ENCODE results near the gene PROSER3. TPM values are rescaled to one million over a fixed set of nuclear protein-coding genes. Genes with fewer than 3 reads are reported as not detected.
A peak's percentile ranks its signal among the peaks of the same experiment; 100 is the strongest.

The PROSER3 gene
- total and polyA plus RNA-seq, 2 experiments from 2014 or later = 12.2 to 26.5 TPM

DNA sequence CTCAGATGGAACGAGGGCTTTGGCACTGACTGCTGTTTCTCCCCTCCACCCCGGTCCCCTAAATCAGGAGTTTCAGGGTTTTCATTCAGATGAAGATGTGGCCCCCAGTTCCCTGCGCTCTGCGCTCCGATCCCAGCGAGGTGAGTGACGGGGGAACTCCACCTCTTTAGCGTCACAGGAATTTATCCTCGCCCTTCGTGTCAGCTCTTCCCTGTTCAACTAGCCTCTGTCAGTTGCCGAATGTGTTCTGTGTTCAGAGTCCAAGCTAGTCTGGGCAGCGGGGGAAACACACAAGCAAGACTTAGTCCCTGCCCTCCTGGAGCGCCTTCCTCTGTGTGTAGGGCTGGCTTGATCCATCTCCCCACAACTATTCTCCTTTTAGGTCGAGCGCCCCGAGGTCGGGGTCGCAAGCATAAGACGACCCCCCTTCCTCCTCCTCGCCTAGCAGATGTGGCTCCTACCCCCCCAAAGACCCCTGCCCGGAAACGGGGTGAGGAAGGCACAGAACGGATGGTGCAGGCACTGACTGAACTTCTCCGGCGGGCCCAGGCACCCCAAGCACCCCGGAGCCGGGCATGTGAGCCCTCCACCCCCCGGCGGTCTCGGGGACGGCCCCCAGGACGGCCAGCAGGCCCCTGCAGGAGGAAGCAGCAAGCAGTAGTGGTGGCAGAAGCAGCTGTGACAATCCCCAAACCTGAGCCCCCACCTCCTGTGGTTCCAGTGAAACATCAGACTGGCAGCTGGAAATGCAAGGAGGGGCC lies 38.4 kb upstream of the PROSER3 start:
- Histone ChIP-seq H3K4me3 (no peak overlapping the region), H3K4me2 (peak overlapping the region; percentile 87), H3K27ac (peak overlapping the region; percentile 85), H3K36me3 (replicated peaks; ENCODE audit: insufficient read depth, low read depth) (no peaks in the 10 kb centered on the region), H3K79me2 (peaks cover 49% of the 10 kb centered on the region), H3K9me2 (replicated peaks; ENCODE audit: insufficient read depth) (no peaks in the 10 kb centered on the region), H3K4me1 (ENCODE audit: insufficient read depth) (peaks cover 15% of the 10 kb centered on the region), H2AFZ (no peak overlapping the region), H4K20me1 (ENCODE audit: insufficient read depth, poor library complexity, severe bottlenecking) (peaks cover 25% of the 10 kb centered on the region), H3K27me3 (no peaks in the 10 kb centered on the region), H3K9me3 (ENCODE audit: low read depth) (no peaks in the 10 kb centered on the region)
- TF ChIP-seq EZH2 (IDR thresholded peaks at IDR 0.05; ENCODE audit: borderline replicate concordance) (no peak), EZH2phosphoT487 (IDR thresholded peaks at IDR 0.05; ENCODE audit: low read depth, severe bottlenecking, unreplicated experiment) (no peak)
- WGBS (ENCODE audit: low lambda C conversion rate, missing lambda C conversion rate) = 94% methylated on average over 28 of the region's 32 CpGs
- DNase-seq (ENCODE audit: low spot score) = no peak

DNA sequence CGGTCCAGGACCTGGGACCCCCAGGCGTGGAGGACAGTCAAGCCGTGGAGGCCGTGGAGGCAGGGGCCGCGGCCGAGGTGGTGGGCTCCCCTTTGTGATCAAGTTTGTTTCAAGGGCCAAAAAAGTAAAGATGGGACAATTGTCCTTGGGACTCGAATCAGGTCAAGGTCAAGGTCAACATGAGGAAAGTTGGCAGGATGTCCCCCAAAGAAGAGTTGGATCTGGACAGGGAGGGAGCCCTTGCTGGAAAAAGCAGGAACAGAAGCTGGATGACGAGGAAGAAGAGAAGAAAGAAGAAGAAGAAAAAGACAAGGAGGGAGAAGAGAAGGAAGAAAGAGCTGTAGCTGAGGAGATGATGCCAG lies 37.8 kb upstream of the PROSER3 start:
- 98% methylated on average over 9 of the region's 9 CpGs for WGBS (ENCODE audit: low lambda C conversion rate, missing lambda C conversion rate)
- peaks cover 25% of the 10 kb centered on the region for H4K20me1 ChIP-seq (ENCODE audit: insufficient read depth, poor library complexity, severe bottlenecking)
- H3K27ac ChIP-seq = no peak overlapping the region
- H2AFZ ChIP-seq = no peak overlapping the region
- no peaks in the 10 kb centered on the region for H3K9me2 ChIP-seq (replicated peaks; ENCODE audit: insufficient read depth)
- TF ChIP-seq, protein P1, sequence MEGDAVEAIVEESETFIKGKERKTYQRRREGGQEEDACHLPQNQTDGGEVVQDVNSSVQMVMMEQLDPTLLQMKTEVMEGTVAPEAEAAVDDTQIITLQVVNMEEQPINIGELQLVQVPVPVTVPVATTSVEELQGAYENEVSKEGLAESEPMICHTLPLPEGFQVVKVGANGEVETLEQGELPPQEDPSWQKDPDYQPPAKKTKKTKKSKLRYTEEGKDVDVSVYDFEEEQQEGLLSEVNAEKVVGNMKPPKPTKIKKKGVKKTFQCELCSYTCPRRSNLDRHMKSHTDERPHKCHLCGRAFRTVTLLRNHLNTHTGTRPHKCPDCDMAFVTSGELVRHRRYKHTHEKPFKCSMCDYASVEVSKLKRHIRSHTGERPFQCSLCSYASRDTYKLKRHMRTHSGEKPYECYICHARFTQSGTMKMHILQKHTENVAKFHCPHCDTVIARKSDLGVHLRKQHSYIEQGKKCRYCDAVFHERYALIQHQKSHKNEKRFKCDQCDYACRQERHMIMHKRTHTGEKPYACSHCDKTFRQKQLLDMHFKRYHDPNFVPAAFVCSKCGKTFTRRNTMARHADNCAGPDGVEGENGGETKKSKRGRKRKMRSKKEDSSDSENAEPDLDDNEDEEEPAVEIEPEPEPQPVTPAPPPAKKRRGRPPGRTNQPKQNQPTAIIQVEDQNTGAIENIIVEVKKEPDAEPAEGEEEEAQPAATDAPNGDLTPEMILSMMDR (IDR thresholded peaks at IDR 0.05; ENCODE audit: poor library complexity) = no peak
- no peak for TF ChIP-seq EZH2phosphoT487 (IDR thresholded peaks at IDR 0.05; ENCODE audit: low read depth, severe bottlenecking, unreplicated experiment)
- no peak for TF ChIP-seq EZH2 (IDR thresholded peaks at IDR 0.05; ENCODE audit: borderline replicate concordance)
- H3K36me3 ChIP-seq (replicated peaks; ENCODE audit: insufficient read depth, low read depth) = no peaks in the 10 kb centered on the region
- H3K9me3 ChIP-seq (ENCODE audit: low read depth) = no peaks in the 10 kb centered on the region
- H3K4me2 ChIP-seq = no peak overlapping the region
- H3K27me3 ChIP-seq = no peaks in the 10 kb centered on the region
- H3K4me1 ChIP-seq (ENCODE audit: insufficient read depth) = peaks cover 15% of the 10 kb centered on the region
- H3K79me2 ChIP-seq = peaks cover 46% of the 10 kb centered on the region
- no peak overlapping the region for H3K4me3 ChIP-seq
- DNase-seq (ENCODE audit: low spot score) = no peak

DNA sequence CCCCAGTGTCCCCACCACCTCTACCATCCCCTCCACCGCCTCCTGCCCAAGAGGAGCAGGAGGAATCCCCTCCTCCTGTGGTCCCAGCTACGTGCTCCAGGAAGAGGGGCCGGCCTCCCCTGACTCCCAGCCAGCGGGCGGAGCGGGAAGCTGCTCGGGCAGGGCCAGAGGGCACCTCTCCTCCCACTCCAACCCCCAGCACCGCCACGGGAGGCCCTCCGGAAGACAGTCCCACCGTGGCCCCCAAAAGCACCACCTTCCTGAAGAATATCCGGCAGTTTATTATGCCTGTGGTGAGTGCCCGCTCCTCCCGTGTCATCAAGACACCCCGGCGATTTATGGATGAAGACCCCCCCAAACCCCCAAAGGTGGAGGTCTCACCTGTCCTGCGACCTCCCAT lies 37.3 kb upstream of the PROSER3 start:
- Histone ChIP-seq H2AFZ (no peak overlapping the region), H3K4me1 (ENCODE audit: insufficient read depth) (peaks cover 12% of the 10 kb centered on the region), H3K9me3 (ENCODE audit: low read depth) (no peaks in the 10 kb centered on the region), H3K4me3 (no peak overlapping the region), H3K36me3 (replicated peaks; ENCODE audit: insufficient read depth, low read depth) (no peaks in the 10 kb centered on the region), H3K9me2 (replicated peaks; ENCODE audit: insufficient read depth) (no peaks in the 10 kb centered on the region), H4K20me1 (ENCODE audit: insufficient read depth, poor library complexity, severe bottlenecking) (peaks cover 25% of the 10 kb centered on the region), H3K27ac (no peak overlapping the region), H3K27me3 (no peaks in the 10 kb centered on the region), H3K79me2 (peaks cover 42% of the 10 kb centered on the region), H3K4me2 (no peak overlapping the region)
- WGBS (ENCODE audit: low lambda C conversion rate, missing lambda C conversion rate) = 97% methylated on average over 11 of the region's 17 CpGs
- TF ChIP-seq EZH2 (IDR thresholded peaks at IDR 0.05; ENCODE audit: borderline replicate concordance) = no peak
- no peak for TF ChIP-seq EZH2phosphoT487 (IDR thresholded peaks at IDR 0.05; ENCODE audit: low read depth, severe bottlenecking, unreplicated experiment)
- TF ChIP-seq, protein P1 (IDR thresholded peaks at IDR 0.05; ENCODE audit: poor library complexity) = no peak
- DNase-seq (ENCODE audit: low spot score) = no peak

DNA sequence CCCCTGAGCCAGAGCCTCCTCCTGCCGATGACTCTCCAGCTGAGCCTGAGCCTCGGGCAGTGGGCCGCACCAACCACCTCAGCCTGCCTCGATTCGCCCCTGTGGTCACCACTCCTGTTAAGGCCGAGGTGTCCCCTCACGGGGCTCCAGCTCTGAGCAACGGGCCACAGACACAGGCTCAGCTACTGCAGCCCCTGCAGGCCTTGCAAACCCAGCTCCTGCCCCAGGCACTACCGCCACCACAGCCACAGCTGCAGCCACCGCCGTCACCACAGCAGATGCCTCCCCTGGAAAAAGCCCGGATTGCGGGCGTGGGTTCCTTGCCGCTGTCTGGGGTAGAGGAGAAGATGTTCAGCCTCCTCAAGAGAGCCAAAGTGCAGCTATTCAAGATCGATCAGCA lies 36.6 kb upstream of the PROSER3 start:
- peaks cover 6% of the 10 kb centered on the region for H3K4me1 ChIP-seq (ENCODE audit: insufficient read depth)
- 97% methylated on average over 16 of the region's 16 CpGs for WGBS (ENCODE audit: low lambda C conversion rate, missing lambda C conversion rate)
- no peak for DNase-seq (ENCODE audit: low spot score)
- H3K27me3 ChIP-seq = no peaks in the 10 kb centered on the region
- H2AFZ ChIP-seq = no peak overlapping the region
- no peak overlapping the region for H3K27ac ChIP-seq
- peaks cover 25% of the 10 kb centered on the region for H4K20me1 ChIP-seq (ENCODE audit: insufficient read depth, poor library complexity, severe bottlenecking)
- H3K4me3 ChIP-seq = no peak overlapping the region
- H3K79me2 ChIP-seq = peaks cover 42% of the 10 kb centered on the region
- no peaks in the 10 kb centered on the region for H3K9me2 ChIP-seq (replicated peaks; ENCODE audit: insufficient read depth)
- TF ChIP-seq, protein P1 (IDR thresholded peaks at IDR 0.05; ENCODE audit: poor library complexity) = no peak
- no peak for TF ChIP-seq EZH2phosphoT487 (IDR thresholded peaks at IDR 0.05; ENCODE audit: low read depth, severe bottlenecking, unreplicated experiment)
- TF ChIP-seq EZH2 (IDR thresholded peaks at IDR 0.05; ENCODE audit: borderline replicate concordance) = no peak
- H3K9me3 ChIP-seq (ENCODE audit: low read depth) = no peaks in the 10 kb centered on the region
- H3K4me2 ChIP-seq = no peak overlapping the region
- H3K36me3 ChIP-seq (replicated peaks; ENCODE audit: insufficient read depth, low read depth) = no peaks in the 10 kb centered on the region
